ENCODE data around the gene KCNAB2. TPM values are rescaled to one million over a fixed set of nuclear protein-coding genes. Genes with fewer than 3 reads are reported as not detected.

The KCNAB2 gene
- total and polyA plus RNA-seq, 4 donors: 1.8 to 5.9 (median 4.5) TPM

GRCh38 chr1:6094246-6094645 lies 48.6 kb downstream of the KCNAB2 start:
- Histone ChIP-seq H3K4me3 (ENCODE audit: low read depth in 1 of 3, low read length in 3 of 3) (no peak overlapping the region), H3K27me3 (ENCODE audit: control insufficient read depth in 4 of 4, insufficient read depth in 4 of 4, low read length in 3 of 4) (no peaks in the 10 kb centered on the region), H3K9me3 (ENCODE audit: control insufficient read depth in 4 of 4, low read length in 3 of 4) (no peaks in the 10 kb centered on the region), H3K4me1 (ENCODE audit: control insufficient read depth in 4 of 4, insufficient read depth in 4 of 4, low read length in 3 of 4) (no peaks in the 10 kb centered on the region), H3K27ac (ENCODE audit: low read depth in 1 of 2, low read length in 2 of 2) (no peak overlapping the region), H3K9ac (ENCODE audit: low read depth in 1 of 2, low read length in 2 of 2) (no peak overlapping the region), H3K36me3 (ENCODE audit: control insufficient read depth in 4 of 4, insufficient read depth in 3 of 4, low read depth in 1 of 4, low read length in 3 of 4) (no peaks in the 10 kb centered on the region)
- TF ChIP-seq TAF1 (conservative IDR thresholded peaks at IDR 0.05) (no peak), ATF3 (IDR thresholded peaks at IDR 0.05) (no peak), FOXA1 (IDR thresholded peaks at IDR 0.05) (no peak), NR2F2 (IDR thresholded peaks at IDR 0.05) (no peak), YY1 (IDR thresholded peaks at IDR 0.05) (no peak), RXRA (IDR thresholded peaks at IDR 0.05) (no peak), SP1 (IDR thresholded peaks at IDR 0.05) (no peak), GABPA (IDR thresholded peaks at IDR 0.05 in 1 of 2, conservative IDR thresholded peaks at IDR 0.05 in 1 of 2) (no peak), JUND (IDR thresholded peaks at IDR 0.05) (no peak), REST (IDR thresholded peaks at IDR 0.05) (no peak), EGR1 (IDR thresholded peaks at IDR 0.05; ENCODE audit: low read depth in 2 of 2) (no peak), HNF4G (IDR thresholded peaks at IDR 0.05) (no peak), FOXA2 (IDR thresholded peaks at IDR 0.05) (no peak), RAD21 (IDR thresholded peaks at IDR 0.05) (no peak)
- TF ChIP-seq, protein P1, sequence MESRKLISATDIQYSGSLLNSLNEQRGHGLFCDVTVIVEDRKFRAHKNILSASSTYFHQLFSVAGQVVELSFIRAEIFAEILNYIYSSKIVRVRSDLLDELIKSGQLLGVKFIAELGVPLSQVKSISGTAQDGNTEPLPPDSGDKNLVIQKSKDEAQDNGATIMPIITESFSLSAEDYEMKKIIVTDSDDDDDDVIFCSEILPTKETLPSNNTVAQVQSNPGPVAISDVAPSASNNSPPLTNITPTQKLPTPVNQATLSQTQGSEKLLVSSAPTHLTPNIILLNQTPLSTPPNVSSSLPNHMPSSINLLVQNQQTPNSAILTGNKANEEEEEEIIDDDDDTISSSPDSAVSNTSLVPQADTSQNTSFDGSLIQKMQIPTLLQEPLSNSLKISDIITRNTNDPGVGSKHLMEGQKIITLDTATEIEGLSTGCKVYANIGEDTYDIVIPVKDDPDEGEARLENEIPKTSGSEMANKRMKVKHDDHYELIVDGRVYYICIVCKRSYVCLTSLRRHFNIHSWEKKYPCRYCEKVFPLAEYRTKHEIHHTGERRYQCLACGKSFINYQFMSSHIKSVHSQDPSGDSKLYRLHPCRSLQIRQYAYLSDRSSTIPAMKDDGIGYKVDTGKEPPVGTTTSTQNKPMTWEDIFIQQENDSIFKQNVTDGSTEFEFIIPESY (IDR thresholded peaks at IDR 0.05): no peak
- TF ChIP-seq, protein P2, sequence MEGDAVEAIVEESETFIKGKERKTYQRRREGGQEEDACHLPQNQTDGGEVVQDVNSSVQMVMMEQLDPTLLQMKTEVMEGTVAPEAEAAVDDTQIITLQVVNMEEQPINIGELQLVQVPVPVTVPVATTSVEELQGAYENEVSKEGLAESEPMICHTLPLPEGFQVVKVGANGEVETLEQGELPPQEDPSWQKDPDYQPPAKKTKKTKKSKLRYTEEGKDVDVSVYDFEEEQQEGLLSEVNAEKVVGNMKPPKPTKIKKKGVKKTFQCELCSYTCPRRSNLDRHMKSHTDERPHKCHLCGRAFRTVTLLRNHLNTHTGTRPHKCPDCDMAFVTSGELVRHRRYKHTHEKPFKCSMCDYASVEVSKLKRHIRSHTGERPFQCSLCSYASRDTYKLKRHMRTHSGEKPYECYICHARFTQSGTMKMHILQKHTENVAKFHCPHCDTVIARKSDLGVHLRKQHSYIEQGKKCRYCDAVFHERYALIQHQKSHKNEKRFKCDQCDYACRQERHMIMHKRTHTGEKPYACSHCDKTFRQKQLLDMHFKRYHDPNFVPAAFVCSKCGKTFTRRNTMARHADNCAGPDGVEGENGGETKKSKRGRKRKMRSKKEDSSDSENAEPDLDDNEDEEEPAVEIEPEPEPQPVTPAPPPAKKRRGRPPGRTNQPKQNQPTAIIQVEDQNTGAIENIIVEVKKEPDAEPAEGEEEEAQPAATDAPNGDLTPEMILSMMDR (IDR thresholded peaks at IDR 0.05; ENCODE audit: low read depth, low read length, missing input control): no peak
- no peak for DNase-seq (ENCODE audit: low spot score)
- WGBS: 91% methylated on average over 19 of the region's 19 CpGs

- no peak overlapping the region for H3K27ac ChIP-seq (ENCODE audit: low read depth in 1 of 2, low read length in 2 of 2)
- no peak overlapping the region for H3K9ac ChIP-seq (ENCODE audit: low read depth in 1 of 2, low read length in 2 of 2)
- no peaks in the 10 kb centered on the region for H3K36me3 ChIP-seq (ENCODE audit: control insufficient read depth in 4 of 4, insufficient read depth in 3 of 4, low read depth in 1 of 4, low read length in 3 of 4)
- no peaks in the 10 kb centered on the region for H3K27me3 ChIP-seq (ENCODE audit: control insufficient read depth in 4 of 4, insufficient read depth in 4 of 4, low read length in 3 of 4)
- 82% methylated on average over 21 of the region's 21 CpGs for WGBS
- DNase-seq (ENCODE audit: low spot score): no peak
- no peak overlapping the region for H3K4me3 ChIP-seq (ENCODE audit: low read depth in 1 of 3, low read length in 3 of 3)
- H3K9me3 ChIP-seq (ENCODE audit: control insufficient read depth in 4 of 4, low read length in 3 of 4): no peaks in the 10 kb centered on the region
- no peak for TF ChIP-seq SP1 (IDR thresholded peaks at IDR 0.05)
- TF ChIP-seq, protein P1 (IDR thresholded peaks at IDR 0.05): no peak
- TF ChIP-seq ATF3 (IDR thresholded peaks at IDR 0.05): no peak
- H3K4me1 ChIP-seq (ENCODE audit: control insufficient read depth in 4 of 4, insufficient read depth in 4 of 4, low read length in 3 of 4): no peaks in the 10 kb centered on the region
Observed at GRCh38 chr1:6094801-6095505, 49.3 kb downstream of the KCNAB2 start.

Data from liver (tissue), 9 donors.